Head of caudate nucleus (tissue), 42 donors: ENCODE measurements around the gene FAM120B.

Experiments used
- DNase-seq, 42 donors: peaks; one replicate each; pipeline versions ENCODE4 v3.0.0 to v3.0.0-alpha.2; 2020 to 2021; ENCODE audit warnings: mixed read lengths in 7 of 42
- intact Hi-C: fragments of 100-400 bp; cut with DNase I; formaldehyde crosslinking; loops from one replicate; pipeline ENCODE4 v1.15.0; 2022

The FAM120B gene

GRCh38 chr6:170454512-170455285 lies 148.1 kb downstream of the FAM120B start:
- peak in 6 of 42 donors; percentile 1 to 40 (median 19) for DNase-seq
- intact Hi-C loops = no loop called here

DNA sequence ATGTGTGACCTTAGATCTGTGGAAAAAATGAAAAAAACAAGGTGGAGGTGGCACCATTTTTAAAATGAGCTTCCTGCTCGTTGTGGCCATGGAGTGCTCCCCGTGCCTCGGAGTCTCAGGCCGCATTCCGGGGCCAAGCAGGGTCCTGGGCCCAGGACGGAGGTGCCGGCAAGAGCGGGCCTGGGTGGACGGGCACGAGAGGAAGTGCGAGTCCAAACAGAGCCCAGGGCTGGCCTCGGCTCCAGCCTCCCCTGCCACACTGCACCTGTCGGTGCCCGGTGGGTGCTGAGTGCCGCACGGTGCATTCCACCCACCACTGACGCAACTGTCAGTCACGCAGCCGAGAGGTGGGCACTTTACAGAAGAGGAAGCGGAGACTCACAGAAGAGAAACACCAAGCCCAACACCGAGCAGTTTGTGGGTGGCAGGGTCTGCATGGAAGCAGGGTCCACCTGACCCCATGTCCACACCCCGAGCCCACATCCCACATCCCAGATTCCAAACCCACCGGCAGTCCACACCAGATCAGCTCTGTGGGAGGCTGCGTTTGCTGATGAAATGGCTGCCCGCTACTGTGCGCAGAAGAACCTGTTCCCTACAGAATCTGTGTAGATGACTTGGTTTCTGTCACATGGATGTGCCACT lies 148.9 kb downstream of the FAM120B start:
- peak in 2 of 42 donors; percentile 3 to 9 for DNase-seq
- intact Hi-C loops = no loop called here

DNA sequence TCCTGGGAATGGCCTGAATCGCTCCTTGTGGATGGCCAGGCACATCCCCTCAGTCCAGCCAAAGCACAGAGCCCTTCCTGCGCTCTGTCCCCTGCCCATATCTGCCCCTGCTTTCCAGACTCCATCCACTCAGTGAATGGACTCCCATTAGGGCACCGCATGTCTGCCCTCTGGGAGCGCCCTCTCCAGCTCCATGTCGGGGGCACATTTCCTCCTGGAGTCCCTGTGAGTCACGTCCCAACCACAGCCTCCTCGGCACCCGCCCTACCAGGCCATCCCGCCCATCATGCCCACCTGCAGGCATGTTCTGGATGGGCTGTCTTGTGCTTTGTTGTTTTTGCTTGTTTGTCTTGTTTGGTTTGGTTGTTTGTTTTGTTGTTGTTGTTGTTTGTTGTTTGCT lies 149.8 kb downstream of the FAM120B start:
- intact Hi-C loops = no loop called here
- DNase-seq = peak in 2 of 42 donors; percentile 1 to 26
